K562 (cell line): ENCODE data around the gene TMEM178A. TPM values are rescaled to one million over a fixed set of nuclear protein-coding genes. Genes with fewer than 3 reads are reported as not detected.

ENCODE experiments used
- ATAC-seq: fragments of 200-7000 bp; cut with Tn5 transposase; 3 replicates; pipeline ENCODE4 v1.9.1; 2020; ENCODE audit warnings: moderate library complexity
- Bru-seq: library from RNA; stranded (reverse); fragments of 400-500 nt; gene quantifications from one replicate; lab custom pipeline; 2021; lab: Mats Ljungman, UMichigan
- BruChase-seq, 2 experiments: library from RNA; stranded (reverse); fragments of 400-500 nt; gene quantifications; one replicate each; lab custom pipeline; 2021; lab: Mats Ljungman, UMichigan
- BruUV-seq: library from RNA; stranded (reverse); fragments of 400-500 nt; replicated peaks from 2 replicates; lab custom pipeline; 2021; lab: Mats Ljungman, UMichigan
- CTCF ChIA-PET: fragments of 300-600 bp; formaldehyde crosslinking; extraction: SDS; loops from one replicate; lab custom pipeline; 2021; ENCODE audit warnings: low intra/inter-chr PET ratio; lab: Yijun Ruan, JAX
- POLR2A ChIA-PET: fragments of 300-600, 350-650 bp; sonication (Branson Sonifier 250); formaldehyde crosslinking; extraction: SDS; loops from one replicate; lab custom pipeline; 2021; ENCODE audit warnings: antibody characterized with exemption, inconsistent platforms; lab: Yijun Ruan, JAX
- DNase-seq, 4 experiments: peaks; one replicate each; pipeline versions ENCODE4 v3.0.0 to v3.0.0-alpha.2; 2011 to 2018; ENCODE audit warnings: low spot score in 3 of 4, mixed read lengths in 3 of 4; ENCODE audit errors: extremely low read depth in 1 of 4
- FAIRE-seq: peaks from 2 replicates; lab custom pipeline; 2011; peaks lifted over from hg19 to GRCh38; lab: Jason Lieb, UNC
- H2AFZ ChIP-seq: 2 replicates; pipeline ENCODE4 v1.6.0; 2011; ENCODE audit warnings: low read depth, low read length, control low read depth, inconsistent platforms
- H3K27ac ChIP-seq: fragments of 200-600 bp; 3 replicates; pipeline ENCODE4 v1.8.0; 2011; ENCODE audit warnings: low read depth, mild to moderate bottlenecking, control low read depth, inconsistent platforms, low read length, moderate library complexity, mixed read lengths; ENCODE audit errors: extremely low read depth
- H3K27me3 ChIP-seq, 2 experiments: fragments of 300-600 bp in 1 of 2; 2 replicates in 1 of 2; 3 replicates in 1 of 2; pipeline versions ENCODE4 v1.6.0 to v1.8.0; 2011; ENCODE audit warnings: inconsistent platforms in 2 of 2, low read length in 2 of 2, mild to moderate bottlenecking in 1 of 2, mixed read lengths in 1 of 2, moderate library complexity in 1 of 2; ENCODE audit not compliant: control insufficient read depth in 2 of 2, insufficient read depth in 2 of 2
- H3K36me3 ChIP-seq: fragments of 300-600 bp; 3 replicates; pipeline ENCODE4 v1.8.0; 2011; ENCODE audit warnings: mild to moderate bottlenecking, low read length, inconsistent platforms; ENCODE audit not compliant: control insufficient read depth, insufficient read depth
- H3K4me1 ChIP-seq, 2 experiments: fragments of 200-600 bp in 1 of 2; replicated peaks in 1 of 2; 2 replicates in 1 of 2; 3 replicates in 1 of 2; pipeline versions ENCODE4 v1.5.1 to v1.8.0; 2011; ENCODE audit warnings: inconsistent platforms in 2 of 2, low read length in 2 of 2, mild to moderate bottlenecking in 1 of 2, mixed read lengths in 1 of 2, moderate library complexity in 1 of 2; ENCODE audit not compliant: control insufficient read depth in 2 of 2, insufficient read depth in 2 of 2
- H3K4me2 ChIP-seq: 2 replicates; pipeline ENCODE4 v1.6.1; 2011; ENCODE audit warnings: low read length, control low read depth, inconsistent platforms, mixed read lengths; ENCODE audit not compliant: insufficient read depth
- H3K4me3 ChIP-seq: fragments of 200-600 bp; sonication (generic), shearing (Covaris generic); 2 replicates; pipeline ENCODE4 v1.5.1; 2016; ENCODE audit warnings: control low read depth, inconsistent platforms
- H3K79me2 ChIP-seq: fragments of 200-600 bp; 3 replicates; pipeline ENCODE4 v1.8.0; 2011; ENCODE audit warnings: low read length, inconsistent platforms; ENCODE audit not compliant: control insufficient read depth, insufficient read depth
- H3K9ac ChIP-seq, 2 experiments: 2 replicates each; pipeline versions ENCODE4 v1.6.0 to v1.6.1; 2011; ENCODE audit warnings: low read depth in 2 of 2, low read length in 2 of 2, control low read depth in 1 of 2, inconsistent platforms in 1 of 2, mild to moderate bottlenecking in 1 of 2, mixed read lengths in 1 of 2; ENCODE audit not compliant: insufficient read depth in 1 of 2
- H3K9me1 ChIP-seq: one replicate; pipeline ENCODE4 v1.6.0; 2011; ENCODE audit warnings: inconsistent platforms, mild to moderate bottlenecking, low read length, moderate library complexity; ENCODE audit not compliant: control insufficient read depth, insufficient read depth
- H3K9me3 ChIP-seq: replicated peaks from 2 replicates; pipeline ENCODE4 v1.5.1; 2011; ENCODE audit warnings: low read depth, low read length, inconsistent platforms; ENCODE audit not compliant: control insufficient read depth, insufficient read depth
- H4K20me1 ChIP-seq: replicated peaks from 2 replicates; pipeline ENCODE4 v1.6.1; 2011; ENCODE audit warnings: low read length, inconsistent platforms, mixed read lengths; ENCODE audit not compliant: control insufficient read depth, insufficient read depth
- ZNF184 ChIP-seq: sonication (generic); formaldehyde crosslinking; IDR thresholded peaks from 2 replicates; pipeline ENCODE4 v1.5.0; 2020; ENCODE audit warnings: missing genetic modification reagents
- WGBS: fragments of 100-300 bp; shearing (Covaris generic); methylation state at CpG from one replicate; pipeline ENCODE4 v1.1.6; 2016; ENCODE audit warnings: low coverage, mixed read lengths; ENCODE audit not compliant: insufficient coverage; ENCODE audit errors: missing lambda C conversion rate; 5-methylcytosine and 5-hydroxymethylcytosine counted together
- in situ Hi-C: fragments of 300-500 bp; cut with MboI; formaldehyde crosslinking; loops from 4 replicates; pipeline ENCODE4 v1.15.0; 2018; ENCODE audit warnings: inconsistent platforms, mixed read lengths
- intact Hi-C: fragments of 100-400 bp; cut with micrococcal nuclease; formaldehyde crosslinking; loops from 2 replicates; pipeline ENCODE4 v1.14.2; 2022
- long read RNA-seq, 3 experiments: library from polyadenylated mRNA in 2 of 3; library from RNA in 1 of 3; unstranded in 2 of 3; stranded (forward) in 1 of 3; transcript quantifications; one replicate each; pipeline ENCODE4 v2.0.0, GENCODE V29; 2019 to 2022
- polyA minus RNA-seq, 3 experiments: library from RNA; depleted of rRNA, polyadenylated mRNA; stranded (reverse); fragments of >200 nt; gene quantifications; 2 replicates each; pipeline ENCODE4 v1.2.3, GENCODE V29; 2011
- polyA plus RNA-seq, 8 experiments: library from polyadenylated mRNA; depleted of rRNA in 4 of 8; stranded (reverse) in 5 of 8; unstranded in 3 of 8; fragments of >200 nt; fragmentation: Nextera tagmentation in 2 of 8; fragmentation: Illumina TruSeq in 1 of 8; extraction: Ambion mirVana in 2 of 8; extraction: Trizol in 1 of 8; gene quantifications; 2 replicates each; pipeline versions ENCODE4 v1.2.1 to v1.2.3, GENCODE V29; 2011 to 2014; ENCODE audit warnings: inconsistent platforms in 1 of 8, missing spikeins in 1 of 8
- total RNA-seq, 7 experiments: library from RNA; depleted of rRNA in 6 of 7; stranded (reverse); fragments of >200 nt in 6 of 7; fragmentation: Illumina TruSeq in 2 of 7; extraction: Trizol in 2 of 7; gene quantifications; 2 replicates each; pipeline versions ENCODE4 v1.2.1 to v1.2.3, GENCODE V29; 2011 to 2021; ENCODE audit warnings: low replicate concordance in 1 of 7

TMEM178A gene
- total RNA-seq (2011; cell fraction: chromatin; rRNA removed; ENCODE audit: low replicate concordance) = 0.67 TPM in 1 of 2 replicates, not detected in the other
- total RNA-seq (2011; cell fraction: nucleolus; rRNA removed) = 0.67 TPM in 1 of 2 replicates, not detected in the other
- total RNA-seq (2011; cell fraction: nucleoplasm; rRNA removed) = 0.66 TPM in 1 of 2 replicates, not detected in the other
- not detected in 2 replicates for total RNA-seq (2014; rRNA removed)
- not detected in 2 replicates for total RNA-seq (2014; rRNA removed; fragmentation: Illumina TruSeq; extraction: Trizol)
- not detected in 2 replicates for total RNA-seq (2015; rRNA removed; fragmentation: Illumina TruSeq; extraction: Trizol)
- total RNA-seq (2021) = not detected in 2 replicates
- polyA plus RNA-seq (2011; rRNA removed) = 0.17 and 0.54 TPM in 2 replicates
- 0.55 TPM in 1 of 2 replicates, not detected in the other for polyA plus RNA-seq (2011; cell fraction: cytosol; rRNA removed)
- 0.97 and 3.0 TPM in 2 replicates for polyA plus RNA-seq (2011; cell fraction: nucleus; rRNA removed)
- 0.12 and 0.68 TPM in 2 replicates for polyA plus RNA-seq (2012)
- 0.18 TPM in 1 of 2 replicates, not detected in the other for polyA plus RNA-seq (2014; fragmentation: Illumina TruSeq; extraction: Trizol)
- under 1 TPM in 1 of 2 experiments, not detected in 1; 0.04 TPM for polyA plus RNA-seq (2014; fragmentation: Nextera tagmentation; extraction: Ambion mirVana)
- polyA plus RNA-seq (2014; rRNA removed) = 0.59 TPM in 1 of 2 replicates, not detected in the other
- not detected in 2 replicates for polyA minus RNA-seq (2011; rRNA and poly(A)+ RNA removed)
- polyA minus RNA-seq (2011; cell fraction: cytosol; rRNA and poly(A)+ RNA removed) = not detected in 2 replicates
- not detected in 2 replicates for polyA minus RNA-seq (2011; cell fraction: nucleus; rRNA and poly(A)+ RNA removed)
- percentile 17 among the genes with signal in this experiment for Bru-seq, nascent RNA
- BruChase-seq, experiment 1, labeled RNA remaining after a 2-hour chase = percentile 20 among the genes with signal in this experiment
- percentile 22 among the genes with signal in this experiment for BruChase-seq, experiment 2, labeled RNA remaining after a 6-hour chase
- long read RNA-seq, experiment 1 = 0 reads
- long read RNA-seq, experiment 2 = 0 reads
- long read RNA-seq, experiment 3 = 0 reads

DNA sequence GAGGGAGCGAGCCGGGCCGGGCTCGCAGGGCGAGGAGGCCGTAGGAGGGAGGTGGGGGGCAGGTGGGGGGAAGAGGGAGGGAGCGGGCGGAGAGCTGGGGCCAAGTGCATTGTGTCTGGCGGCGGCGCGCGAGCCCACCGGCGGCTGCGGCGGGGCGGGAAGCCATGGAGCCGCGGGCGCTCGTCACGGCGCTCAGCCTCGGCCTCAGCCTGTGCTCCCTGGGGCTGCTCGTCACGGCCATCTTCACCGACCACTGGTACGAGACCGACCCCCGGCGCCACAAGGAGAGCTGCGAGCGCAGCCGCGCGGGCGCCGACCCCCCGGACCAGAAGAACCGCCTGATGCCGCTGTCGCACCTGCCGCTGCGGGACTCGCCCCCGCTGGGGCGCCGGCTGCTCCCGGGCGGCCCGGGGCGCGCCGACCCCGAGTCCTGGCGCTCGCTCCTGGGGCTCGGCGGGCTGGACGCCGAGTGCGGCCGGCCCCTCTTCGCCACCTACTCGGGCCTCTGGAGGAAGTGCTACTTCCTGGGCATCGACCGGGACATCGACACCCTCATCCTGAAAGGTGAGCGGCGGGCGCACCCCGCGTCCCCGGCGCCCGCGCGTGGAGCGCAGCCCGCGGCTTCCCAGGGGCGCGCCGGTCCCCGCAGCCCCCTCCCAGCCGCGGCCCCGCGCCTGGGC, at the start of gene TMEM178A:
TMEM178A (plus strand) TSS at position 107 of the 680 bp plus-strand sequence; CDS start at position 165, 58 bp downstream.
- no peak within 1 kb of the TSS for H3K4me2 ChIP-seq
- ChIA-PET POLR2A (no interaction called here), CTCF (no interaction called here)
- DNase-seq (no peak), ATAC-seq (no peak), FAIRE-seq (no peak)
- BruUV-seq = no TSS peak
- no peak within 1 kb of the TSS for H2AFZ ChIP-seq
- intact Hi-C loops (no loop called here), in situ Hi-C loops (no loop called here)
- no peaks in the 10 kb centered on the region for H3K9me3 ChIP-seq
- H3K9me1 ChIP-seq = no peaks in the 10 kb centered on the region
- no peaks in the 10 kb centered on the region; the same call in 1 of the 2 replicates for H4K20me1 ChIP-seq
- H3K36me3 ChIP-seq = no peaks in the 10 kb centered on the region
- H3K27me3 ChIP-seq = peaks cover 25 to 26% of the 10 kb centered on the region in 2 experiments; a peak in 4 of 5 replicates
- no peak within 1 kb of the TSS for H3K4me3 ChIP-seq
- H3K27ac ChIP-seq = no peak within 1 kb of the TSS
- H3K4me1 ChIP-seq = peaks cover 0 to 8% of the 10 kb centered on the region in 2 experiments; a peak in 1 of 5 replicates
- no peaks in the 10 kb centered on the region for H3K79me2 ChIP-seq
- no peak within 1 kb of the TSS for H3K9ac ChIP-seq
- WGBS = 18% methylated on average over 24 of the region's 90 CpGs
- no peak for TF ChIP-seq ZNF184 (CRISPR knock-in tag)
